HPDE6-E6E7 (cell line): Measurements from ENCODE around the gene KRTAP10-7.
"Not testable (repeated sequence)": the region's sequence is repeated elsewhere in the genome, so short reads cannot be mapped to it uniquely, and the experiment has no call there.

ENCODE experiments used
- DNase-seq: peaks from one replicate; pipeline ENCODE4 v3.0.0; 2011; ENCODE audit warnings: missing footprints; ENCODE audit errors: extremely low spot score

The KRTAP10-7 gene

GRCh38 chr21:44636209-44637017 is 36.0 kb downstream of the KRTAP10-7 start:
- DNase-seq = no peak

GRCh38 chr21:44637018-44637850 is 36.8 kb downstream of the KRTAP10-7 start, which contains the start of gene KRTAP10-10:
KRTAP10-10 (plus strand) TSS chr21:44637356; CDS start chr21:44637418, 62 bp downstream.
- DNase-seq = no peak

GRCh38 chr21:44637851-44638348 is 37.5 kb downstream of the KRTAP10-7 start:
- not testable (repeated sequence) for DNase-seq

DNA sequence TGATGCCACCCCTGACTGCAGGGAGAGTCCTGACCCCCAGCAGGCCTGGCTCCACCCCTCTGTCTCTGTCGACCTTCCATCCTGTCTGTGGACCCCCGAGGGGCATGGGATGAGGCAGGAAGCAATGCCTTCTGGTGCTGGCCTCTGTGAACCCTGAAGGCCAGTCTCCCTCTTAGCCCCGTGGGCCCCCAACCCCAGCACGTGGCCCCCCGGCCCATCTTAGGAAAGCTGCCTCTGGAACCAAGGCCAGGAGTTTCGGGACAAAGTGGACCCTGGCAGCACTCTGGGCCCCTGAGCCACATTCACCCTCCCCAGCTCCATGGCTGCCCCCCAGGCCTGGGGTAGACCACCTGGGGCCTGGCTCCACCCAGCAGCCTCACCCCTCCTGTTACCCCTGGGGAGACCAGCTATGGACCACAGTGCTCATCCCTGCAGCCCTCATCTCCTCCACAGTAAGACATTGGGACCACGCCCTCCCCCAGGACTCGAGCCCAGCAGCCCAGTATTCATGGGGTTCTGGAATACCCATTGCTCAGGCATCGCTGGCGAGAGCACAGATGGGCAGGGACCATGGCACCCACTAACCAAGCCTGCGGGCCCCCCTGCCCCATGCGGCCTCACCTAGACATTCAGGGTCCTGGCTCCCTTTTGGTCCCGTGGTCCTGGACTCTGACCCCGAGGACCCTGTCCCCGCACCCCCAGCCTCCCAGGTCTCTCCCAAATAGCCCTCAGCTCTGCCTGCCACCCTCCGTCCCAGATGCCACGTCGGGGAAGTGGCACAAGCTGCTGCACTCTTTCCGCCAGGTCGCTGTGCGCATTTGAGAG is 38.3 kb downstream of the KRTAP10-7 start:
- DNase-seq = not testable (repeated sequence)

DNA sequence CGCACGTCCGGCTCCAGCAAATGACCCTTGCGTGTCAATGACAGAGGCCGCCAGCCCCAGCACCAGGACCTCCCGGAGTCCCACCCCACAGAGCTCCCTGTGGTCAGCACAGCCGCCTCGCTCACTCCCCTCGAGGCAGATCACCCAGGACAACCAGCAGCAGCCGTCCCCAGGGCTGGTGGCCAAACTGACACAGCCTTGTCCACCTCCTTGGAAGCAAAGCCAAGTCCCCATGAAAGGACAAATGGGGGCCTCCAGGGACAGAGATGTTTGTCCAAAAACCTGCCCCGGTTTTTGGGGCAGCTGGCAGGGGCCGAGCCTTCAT is 38.9 kb downstream of the KRTAP10-7 start:
- no peak for DNase-seq

- no peak for DNase-seq
Measured at GRCh38 chr21:44640761-44641160, 40.4 kb downstream of the KRTAP10-7 start.

DNA sequence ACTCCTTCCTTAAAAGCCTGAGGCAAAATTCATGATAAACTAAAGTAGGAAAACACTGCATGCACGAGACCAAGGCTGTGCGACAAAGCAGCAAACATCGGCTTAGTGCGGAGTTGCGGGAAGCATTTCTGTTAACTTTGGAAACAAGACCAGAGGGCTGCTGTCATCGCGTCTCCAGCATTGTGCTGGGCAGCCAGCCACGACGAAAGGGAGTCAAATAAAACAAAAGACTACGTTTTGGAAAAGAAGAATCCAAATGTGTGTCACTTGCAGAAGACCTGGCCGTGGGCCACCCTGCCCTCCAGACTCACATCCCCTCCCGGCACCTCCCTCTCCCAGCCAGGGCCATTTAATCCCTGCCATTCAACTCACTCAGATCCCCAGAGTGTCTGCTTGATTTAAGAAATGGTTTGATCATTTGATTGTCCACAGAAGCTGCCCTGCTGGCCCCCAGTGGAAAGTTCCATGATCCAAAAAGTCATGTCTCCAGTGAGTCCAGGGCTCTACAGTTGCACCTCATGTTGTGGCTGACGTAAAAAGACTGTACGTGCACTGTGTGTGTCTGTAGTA is 43.4 kb downstream of the KRTAP10-7 start:
- no peak for DNase-seq

- no peak for DNase-seq
Measured at GRCh38 chr21:44644878-44645277, 44.5 kb downstream of the KRTAP10-7 start.

DNA sequence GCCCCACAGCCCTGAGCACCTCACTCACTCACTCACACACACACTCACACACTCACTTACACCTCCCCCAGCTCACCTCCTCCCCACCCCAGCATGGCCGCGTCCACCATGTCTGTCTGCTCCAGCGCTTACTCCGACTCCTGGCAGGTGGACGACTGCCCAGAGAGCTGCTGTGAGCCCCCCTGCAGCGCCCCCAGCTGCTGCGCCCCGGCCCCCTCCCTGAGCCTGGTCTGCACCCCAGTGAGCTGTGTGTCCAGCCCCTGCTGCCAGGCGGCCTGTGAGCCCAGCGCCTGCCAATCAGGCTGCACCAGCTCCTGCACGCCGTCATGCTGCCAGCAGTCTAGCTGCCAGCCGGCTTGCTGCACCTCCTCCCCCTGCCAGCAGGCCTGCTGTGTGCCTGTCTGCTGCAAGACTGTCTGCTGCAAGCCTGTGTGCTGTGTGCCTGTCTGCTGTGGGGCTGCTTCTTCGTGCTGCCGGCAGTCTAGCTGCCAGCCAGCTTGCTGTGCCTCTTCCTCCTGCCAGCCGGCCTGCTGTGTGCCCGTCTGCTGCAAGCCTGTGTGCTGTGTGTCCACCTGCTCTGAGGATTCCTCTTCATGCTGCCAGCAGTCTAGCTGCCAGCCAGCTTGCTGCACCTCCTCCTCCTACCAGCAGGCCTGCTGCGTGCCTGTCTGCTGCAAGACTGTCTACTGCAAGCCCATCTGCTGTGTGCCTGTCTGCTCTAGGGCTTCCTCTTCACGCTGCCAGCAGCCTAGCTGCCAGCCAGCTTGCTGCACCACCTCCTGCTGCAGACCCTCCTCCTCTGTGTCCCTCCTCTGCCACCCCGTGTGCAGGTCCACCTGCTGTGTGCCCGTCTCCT is 46.2 kb downstream of the KRTAP10-7 start, which contains the start of gene KRTAP10-11:
KRTAP10-11 (plus strand) TSS at position 49 of the 856 bp plus-strand sequence; CDS start at position 94, 45 bp downstream.
- not testable (repeated sequence) for DNase-seq

DNA sequence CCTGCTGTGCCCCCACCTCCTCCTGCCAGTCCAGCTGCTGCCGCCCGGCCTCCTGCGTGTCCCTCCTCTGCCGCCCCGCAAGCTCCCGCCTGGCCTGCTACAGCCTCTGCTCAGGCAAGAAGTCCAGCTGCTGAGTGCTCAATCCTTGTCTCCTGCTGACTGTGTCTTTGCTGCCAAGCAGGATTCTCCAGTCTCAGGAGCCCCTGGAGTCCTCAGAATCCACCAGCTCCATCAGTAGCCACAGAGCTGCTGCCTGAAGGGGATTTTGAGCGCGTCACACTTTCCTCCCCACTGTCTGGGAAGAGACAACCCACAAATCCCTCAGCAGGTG is 46.8 kb downstream of the KRTAP10-7 start:
- DNase-seq = no peak

- no peak for DNase-seq
Measured at GRCh38 chr21:44648557-44649311, 48.3 kb downstream of the KRTAP10-7 start.

- DNase-seq = no peak
Measured at GRCh38 chr21:44649521-44650100, 49.2 kb downstream of the KRTAP10-7 start.

DNA sequence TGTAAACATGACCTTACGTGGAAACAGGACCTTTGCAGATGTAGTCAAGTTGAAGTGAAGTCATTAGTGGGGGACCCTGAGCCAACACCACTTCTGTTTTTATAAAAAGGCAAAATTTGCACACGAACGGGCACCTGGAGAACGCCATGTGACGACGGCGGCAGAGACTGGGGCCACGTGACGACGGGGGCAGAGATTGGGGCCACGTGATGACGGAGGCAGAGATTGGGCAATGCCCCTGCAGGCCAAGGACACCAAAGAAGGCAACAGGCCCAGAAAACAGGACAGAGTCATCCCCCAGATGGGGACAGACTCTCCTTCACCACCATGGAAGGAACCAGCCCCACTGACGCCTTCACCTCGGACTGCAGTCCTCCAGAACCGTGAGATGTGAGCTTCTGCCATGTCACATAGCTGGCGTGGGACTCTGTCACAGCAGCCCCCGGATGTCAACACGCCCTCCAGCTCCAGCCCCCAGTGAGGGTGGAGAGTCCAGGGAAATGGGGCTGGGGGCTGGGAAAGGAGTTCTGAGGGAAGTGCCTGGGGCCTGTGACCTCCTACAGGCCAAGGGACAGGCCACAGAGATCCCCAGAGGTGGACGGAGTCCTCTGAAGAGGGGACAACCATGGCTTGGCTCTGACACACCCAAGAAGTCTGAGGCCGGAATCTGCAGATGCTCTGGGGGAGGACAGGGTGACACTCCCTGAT is 50.0 kb downstream of the KRTAP10-7 start:
- DNase-seq = no peak

DNA sequence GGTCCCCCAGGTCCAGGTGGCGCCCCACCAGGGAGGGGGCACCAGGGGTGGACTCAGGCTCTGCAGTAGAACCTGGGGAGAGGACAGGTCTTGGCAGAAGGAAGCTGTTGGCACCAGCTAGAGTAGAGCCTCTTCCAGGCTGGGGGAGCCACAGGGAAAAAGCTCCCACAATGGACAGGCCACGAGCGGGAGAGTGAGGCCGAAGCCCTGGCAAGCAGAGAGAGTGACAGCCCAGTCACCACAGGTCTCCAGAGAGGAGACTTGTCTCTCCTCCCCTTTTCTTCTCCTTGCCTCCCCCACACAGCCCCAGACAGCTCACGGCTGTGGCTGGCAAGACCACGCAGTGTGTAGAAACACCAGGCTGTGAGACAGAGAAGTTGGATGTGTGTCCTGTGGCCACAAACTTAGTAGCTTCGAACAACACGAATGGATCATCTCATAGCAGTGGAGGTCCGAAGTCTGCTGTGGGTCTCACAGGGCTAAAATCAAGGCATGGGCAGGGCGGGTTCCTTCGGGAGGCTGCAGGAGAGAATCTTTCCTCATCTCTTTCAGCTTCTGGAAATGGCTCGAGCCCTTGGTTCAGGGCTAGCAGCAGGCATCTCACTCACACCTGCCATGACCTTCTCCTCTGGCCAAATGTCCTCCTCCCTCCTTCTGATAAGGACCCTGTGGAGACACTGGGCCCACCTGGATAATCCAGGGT is 50.7 kb downstream of the KRTAP10-7 start:
- no peak for DNase-seq
